GM12878 (cell line): ENCODE results near the gene DBN1. TPM values are rescaled to one million over a fixed set of nuclear protein-coding genes. Genes with fewer than 3 reads are reported as not detected.
A peak's percentile ranks its signal among the peaks of the same experiment; 100 is the strongest.

Experiments used
- ATAC-seq: fragments of 200-7000 bp; cut with Tn5 transposase; 3 replicates; pipeline ENCODE4 v1.9.1; 2020; ENCODE audit warnings: mild to moderate bottlenecking, moderate library complexity
- BruUV-seq: library from RNA; stranded (reverse); fragments of 400-500 nt; replicated peaks from 2 replicates; lab custom pipeline; 2021; lab: Mats Ljungman, UMichigan
- CTCF ChIA-PET: fragments of 300-600 bp; sonication (Branson Sonifier 250); formaldehyde crosslinking; extraction: SDS; loops from one replicate; lab custom pipeline; 2021; ENCODE audit warnings: inconsistent platforms; lab: Yijun Ruan, JAX
- POLR2A ChIA-PET: fragments of 350-600 bp; formaldehyde crosslinking; extraction: SDS; loops from one replicate; lab custom pipeline; 2021; ENCODE audit warnings: inconsistent platforms; lab: Charles Lee
- RAD21 ChIA-PET: fragments of 300-600 bp; sonication (Branson Sonifier 250); formaldehyde crosslinking; loops from one replicate; lab custom pipeline; 2023; ENCODE audit warnings: antibody characterized with exemption; ENCODE audit not compliant: unreplicated experiment; lab: Charles Lee
- SMC1A ChIA-PET: fragments of 300-600 bp; sonication (Branson Sonifier 250); formaldehyde crosslinking; loops from one replicate; lab custom pipeline; 2023; ENCODE audit not compliant: unreplicated experiment, uncharacterized antibody; lab: Charles Lee
- DNase-seq: peaks from one replicate; pipeline ENCODE4 v3.0.0-alpha.2; 2011; ENCODE audit warnings: low read depth, low spot score
- FAIRE-seq: peaks from 3 replicates; lab custom pipeline; 2011; peaks lifted over from hg19 to GRCh38; lab: Jason Lieb, UNC
- H2AFZ ChIP-seq: 2 replicates; pipeline ENCODE4 v1.6.0; 2011; ENCODE audit warnings: low read depth, low read length, control low read depth; ENCODE audit not compliant: control insufficient read depth
- H3K27ac ChIP-seq: 2 replicates; pipeline ENCODE4 v1.5.1; 2011; ENCODE audit warnings: control low read depth; ENCODE audit not compliant: control insufficient read depth, insufficient read depth
- H3K27me3 ChIP-seq, 2 experiments: replicated peaks in 1 of 2; 2 replicates each; pipeline versions ENCODE4 v1.6.0 to v1.6.1; 2011; ENCODE audit warnings: low read length in 1 of 2; ENCODE audit not compliant: control insufficient read depth in 2 of 2, insufficient read depth in 2 of 2
- H3K36me3 ChIP-seq, 2 experiments: 2 replicates each; pipeline ENCODE4 v1.5.1; 2011; ENCODE audit warnings: low read length in 1 of 2; ENCODE audit not compliant: control insufficient read depth in 2 of 2, insufficient read depth in 2 of 2
- H3K4me1 ChIP-seq: 2 replicates; pipeline ENCODE4 v1.6.1; 2011; ENCODE audit warnings: mild to moderate bottlenecking, low read length, moderate library complexity, mixed read lengths; ENCODE audit not compliant: control insufficient read depth, insufficient read depth
- H3K4me2 ChIP-seq: 2 replicates; pipeline ENCODE4 v1.6.0; 2011; ENCODE audit warnings: control low read depth; ENCODE audit not compliant: control insufficient read depth, insufficient read depth
- H3K4me3 ChIP-seq: fragments of 200-600 bp; sonication (generic); 2 replicates; pipeline ENCODE4 v1.5.1; 2016
- H3K79me2 ChIP-seq: 2 replicates; pipeline ENCODE4 v1.6.0; 2011; ENCODE audit warnings: low read length; ENCODE audit not compliant: control insufficient read depth, insufficient read depth
- H3K9ac ChIP-seq: 2 replicates; pipeline ENCODE4 v1.8.0; 2011; ENCODE audit warnings: low read length, control low read depth, mixed read lengths; ENCODE audit not compliant: control insufficient read depth, insufficient read depth
- H3K9me3 ChIP-seq: replicated peaks from 3 replicates; pipeline ENCODE4 v1.5.1; 2011; ENCODE audit warnings: mild to moderate bottlenecking, low read length; ENCODE audit not compliant: control insufficient read depth, insufficient read depth
- H4K20me1 ChIP-seq: 2 replicates; pipeline ENCODE4 v1.6.0; 2011; ENCODE audit not compliant: control insufficient read depth, insufficient read depth
- BCLAF1 ChIP-seq: fragments of 450-650 bp; IDR thresholded peaks from 2 replicates; pipeline ENCODE4 v1.6.1; 2017; ENCODE audit warnings: antibody characterized with exemption, mild to moderate bottlenecking, moderate library complexity
- GATAD2B ChIP-seq: fragments of 450-650 bp; conservative IDR thresholded peaks from 2 replicates; pipeline ENCODE4 v1.6.1; 2017; ENCODE audit warnings: low read depth, mild to moderate bottlenecking, moderate library complexity
- IKZF1 ChIP-seq: fragments of 450-650 bp; conservative IDR thresholded peaks from 2 replicates; pipeline ENCODE4 v1.6.1; 2017; ENCODE audit warnings: antibody characterized with exemption, mild to moderate bottlenecking
- KAT2A ChIP-seq: conservative IDR thresholded peaks from 2 replicates; pipeline ENCODE4 v1.6.1; 2011; ENCODE audit warnings: low read depth, low read length; ENCODE audit not compliant: control insufficient read depth
- MLLT1 ChIP-seq: fragments of 450-650 bp; IDR thresholded peaks from 2 replicates; pipeline ENCODE4 v1.6.1; 2016; ENCODE audit warnings: mild to moderate bottlenecking
- TCF12 ChIP-seq: IDR thresholded peaks from 2 replicates; pipeline ENCODE4 v1.6.1; 2011; ENCODE audit warnings: low read depth, mild to moderate bottlenecking, low read length
- ZBTB4 ChIP-seq: fragments of 450-650 bp; formaldehyde crosslinking; IDR thresholded peaks from 2 replicates; pipeline ENCODE4 v1.4.0; 2022; ENCODE audit warnings: mild to moderate bottlenecking, moderate library complexity
- WGBS: methylation state at CpG from one replicate; pipeline ENCODE4 v1.1.6; 2016; ENCODE audit warnings: low lambda C conversion rate; ENCODE audit not compliant: insufficient replicate concordance, insufficient coverage; ENCODE audit errors: missing lambda C conversion rate; 5-methylcytosine and 5-hydroxymethylcytosine counted together
- in situ Hi-C: fragments of 300-500 bp; cut with MboI; formaldehyde crosslinking; loops from 9 replicates; pipeline ENCODE4 v1.14.3; 2018; ENCODE audit warnings: mixed read lengths
- intact Hi-C: fragments of 100-400 bp; cut with micrococcal nuclease; formaldehyde crosslinking; loops from one replicate; pipeline ENCODE4 v1.14.2; 2022; ENCODE audit not compliant: unreplicated experiment
- polyA plus RNA-seq, 11 experiments: library from polyadenylated mRNA; depleted of rRNA in 4 of 11; unstranded in 6 of 11; stranded (reverse) in 5 of 11; fragments of >200 nt; fragmentation: Nextera tagmentation in 4 of 11; fragmentation: Illumina TruSeq in 1 of 11; extraction: Ambion mirVana in 4 of 11; extraction: Trizol in 1 of 11; gene quantifications; 1 replicate in 1 of 11; 2 replicates in 10 of 11; pipeline versions ENCODE4 v1.2.1 to v1.2.3, GENCODE V29; 2011 to 2016; ENCODE audit warnings: inconsistent platforms in 2 of 11, missing spikeins in 2 of 11, low read depth in 1 of 11
- total RNA-seq, 4 experiments: library from RNA; depleted of rRNA in 3 of 4; stranded (reverse); fragments of >200 nt in 3 of 4; fragmentation: Illumina TruSeq in 1 of 4; extraction: Trizol in 1 of 4; gene quantifications; 2 replicates each; pipeline versions ENCODE4 v1.2.1 to v1.2.3, GENCODE V29; 2013 to 2021

DBN1 gene
- total and polyA plus RNA-seq, 10 of the 15 experiments (the other 5 are each of a cell fraction or from before 2014, with no cell fraction given) = 0.18 to 81.0 (median 27.9) TPM

GRCh38 chr5:177431317-177432142 lies 41.9 kb downstream of the DBN1 start:
- FAIRE-seq = peak; percentile 97
- ChIA-PET RAD21 (interaction anchor here (0.6 to 11.0 kb wide), 14 partner anchors 9 to 122 kb away, joined by 3 to 288 read pairs (median 4); partner anchors contain the start of gene PRR7), CTCF (interaction anchor here (0.6 to 13.2 kb wide), 10 partner anchors 15 to 119 kb away, joined by 3 to 188 read pairs (median 4); partner anchors contain the start of genes PFN3 and PRR7), SMC1A (interaction anchor here (0.6 to 7.2 kb wide), 11 partner anchors 10 to 632 kb away, joined by 3 to 73 read pairs (median 7); partner anchors contain the start of gene PRR7), POLR2A (interaction anchor here (0.9 to 13.4 kb wide), 8 partner anchors 9 to 168 kb away, joined by 3 to 358 read pairs (median 6); partner anchors contain the start of genes F12, PFN3 and PRR7)
- Histone ChIP-seq H3K27me3 (no peaks in the 10 kb centered on the region), H3K27ac (peak overlapping the region; percentile 94), H3K79me2 (peaks cover 58% of the 10 kb centered on the region), H3K4me2 (peak overlapping the region; percentile 65), H3K36me3 (peaks cover 32 to 40% of the 10 kb centered on the region in 2 experiments), H3K4me1 (peaks cover 49% of the 10 kb centered on the region), H2AFZ (no peak overlapping the region), H3K9me3 (no peaks in the 10 kb centered on the region), H4K20me1 (no peaks in the 10 kb centered on the region), H3K9ac (peak overlapping the region; percentile 93), H3K4me3 (peak overlapping the region; percentile 83; the same call in 1 of the 2 replicates)
- BruUV-seq = no TSS peak
- ATAC-seq = peak; percentile 59
- 1% methylated on average over 29 of the region's 29 CpGs for WGBS
- DNase-seq = peak; percentile 77
- in situ Hi-C loops (no loop called here), intact Hi-C loops (loop anchor here (2.0 kb wide), 1 partner anchor 17 kb away; no protein-coding TSS in a partner anchor)
- TF ChIP-seq GATAD2B (0 out of 2 replicates have a peak, but pooled peaks have one; percentile 90), TCF12 (peak; percentile 98), ZBTB4 (CRISPR knock-in tag) (no peak), IKZF1 (peak; percentile 97), MLLT1 (peak; percentile 52; the same call in 1 of the 2 replicates), KAT2A (no peak), BCLAF1 (no peak)
